HEK293T (cell line): Measurements from ENCODE around the gene TSPAN12.

Source experiments
- CTCF ChIA-PET: fragments of 350-600 bp; formaldehyde crosslinking; extraction: SDS; loops from one replicate; lab custom pipeline; 2021; ENCODE audit warnings: antibody characterized with exemption, inconsistent platforms; lab: Yijun Ruan, JAX
- POLR2A ChIA-PET: fragments of 350-600 bp; formaldehyde crosslinking; extraction: SDS; loops from one replicate; lab custom pipeline; 2020; ENCODE audit warnings: antibody characterized with exemption, inconsistent platforms; lab: Yijun Ruan, JAX
- DNase-seq: peaks from one replicate; pipeline ENCODE4 v3.0.0; 2012; ENCODE audit warnings: mixed read lengths; ENCODE audit errors: extremely low spot score
- ARNT ChIP-seq: fragments of 450-650 bp; IDR thresholded peaks from 2 replicates; pipeline ENCODE4 v1.6.1; 2017; ENCODE audit warnings: mild to moderate bottlenecking
- BHLHE40 ChIP-seq: fragments of 450-650 bp; IDR thresholded peaks from 2 replicates; pipeline ENCODE4 v1.6.1; 2016; ENCODE audit warnings: mild to moderate bottlenecking, moderate library complexity, borderline replicate concordance
- CTBP1 ChIP-seq: fragments of 450-650 bp; IDR thresholded peaks from 2 replicates; pipeline ENCODE4 v1.6.1; 2016; ENCODE audit warnings: borderline replicate concordance
- ELF4 ChIP-seq: fragments of 450-650 bp; IDR thresholded peaks from 2 replicates; pipeline ENCODE4 v1.6.1; 2017; ENCODE audit warnings: antibody characterized with exemption
- FOXA1 ChIP-seq: fragments of 450-650 bp; IDR thresholded peaks from 2 replicates; pipeline ENCODE4 v1.6.1; 2016; ENCODE audit warnings: mild to moderate bottlenecking
- FOXK2 ChIP-seq: fragments of 450-650 bp; IDR thresholded peaks from 2 replicates; pipeline ENCODE4 v1.6.1; 2016; ENCODE audit warnings: mild to moderate bottlenecking
- FOXM1 ChIP-seq: fragments of 450-650 bp; IDR thresholded peaks from 2 replicates; pipeline ENCODE4 v1.6.1; 2017; ENCODE audit warnings: mild to moderate bottlenecking, borderline replicate concordance
- HDGF ChIP-seq: fragments of 450-650 bp; IDR thresholded peaks from 2 replicates; pipeline ENCODE4 v1.6.1; 2017; ENCODE audit warnings: antibody characterized with exemption, borderline replicate concordance
- L3MBTL2 ChIP-seq: fragments of 450-650 bp; conservative IDR thresholded peaks from 2 replicates; pipeline ENCODE4 v1.6.1; 2016; ENCODE audit warnings: mild to moderate bottlenecking
- LEF1 ChIP-seq: fragments of 450-650 bp; IDR thresholded peaks from 2 replicates; pipeline ENCODE4 v1.6.1; 2017; ENCODE audit warnings: mild to moderate bottlenecking, borderline replicate concordance
- NFRKB ChIP-seq: fragments of 450-650 bp; IDR thresholded peaks from 2 replicates; pipeline ENCODE4 v1.6.1; 2016; ENCODE audit warnings: mild to moderate bottlenecking, moderate library complexity
- PKNOX1 ChIP-seq: fragments of 450-650 bp; IDR thresholded peaks from 2 replicates; pipeline ENCODE4 v1.6.1; 2016
- SP1 ChIP-seq: fragments of 450-650 bp; IDR thresholded peaks from 2 replicates; pipeline ENCODE4 v1.6.1; 2017
- SUZ12 ChIP-seq: fragments of 450-650 bp; IDR thresholded peaks from 2 replicates; pipeline ENCODE4 v1.6.1; 2016; ENCODE audit warnings: mild to moderate bottlenecking
- TARDBP ChIP-seq: fragments of 450-650 bp; IDR thresholded peaks from 2 replicates; pipeline ENCODE4 v1.6.1; 2016
- ZNF384 ChIP-seq: fragments of 450-650 bp; IDR thresholded peaks from 2 replicates; pipeline ENCODE4 v1.6.1; 2016

The TSPAN12 gene

DNA sequence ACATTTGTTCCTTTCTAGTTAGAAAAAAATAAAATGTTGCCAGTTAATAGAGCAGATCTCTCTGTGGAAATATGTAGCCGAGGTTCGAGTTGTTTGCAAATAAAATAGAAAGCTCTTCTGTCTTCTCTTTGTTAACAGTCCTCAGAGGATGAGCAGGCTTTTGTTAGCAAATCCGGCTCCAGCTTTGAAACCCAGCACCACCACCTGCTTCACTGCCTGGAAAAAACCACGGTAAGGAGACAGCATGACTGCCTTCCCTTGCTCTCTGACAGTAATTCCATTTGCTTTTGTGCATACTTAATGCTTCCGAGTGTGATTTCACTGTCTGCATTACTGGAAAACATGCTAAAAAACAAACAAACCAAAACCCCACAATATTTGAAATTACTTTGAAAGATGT is 115.6 kb downstream of the TSPAN12 start:
- TF ChIP-seq TARDBP: no peak
- no peak for TF ChIP-seq L3MBTL2
- TF ChIP-seq HDGF: no peak
- no peak for DNase-seq
- ChIA-PET POLR2A (no interaction called here), CTCF (no interaction called here)

- ChIA-PET POLR2A (no interaction called here), CTCF (no interaction called here)
- no peak for TF ChIP-seq PKNOX1
- TF ChIP-seq SP1: no peak
- no peak for TF ChIP-seq TARDBP
- no peak for TF ChIP-seq CTBP1
- TF ChIP-seq BHLHE40: no peak
- no peak for DNase-seq
Observed at GRCh38 chr7:120741371-120742042, 116.4 kb downstream of the TSPAN12 start.

- ChIA-PET CTCF (no interaction called here), POLR2A (no interaction called here)
- no peak for TF ChIP-seq HDGF
- TF ChIP-seq ELF4: no peak
- no peak for TF ChIP-seq LEF1
- TF ChIP-seq FOXA1: no peak
- no peak for TF ChIP-seq ZNF384
- TF ChIP-seq SP1: no peak
- TF ChIP-seq PKNOX1: no peak
- TF ChIP-seq NFRKB: no peak
- TF ChIP-seq ARNT: no peak
- TF ChIP-seq L3MBTL2: no peak
- no peak for TF ChIP-seq SUZ12
- TF ChIP-seq BHLHE40: no peak
- TF ChIP-seq CTBP1: no peak
- TF ChIP-seq FOXM1: no peak
- no peak for TF ChIP-seq TARDBP
- TF ChIP-seq FOXK2: no peak
- no peak for DNase-seq
Observed at GRCh38 chr7:120740348-120740747, 117.6 kb downstream of the TSPAN12 start.

DNA sequence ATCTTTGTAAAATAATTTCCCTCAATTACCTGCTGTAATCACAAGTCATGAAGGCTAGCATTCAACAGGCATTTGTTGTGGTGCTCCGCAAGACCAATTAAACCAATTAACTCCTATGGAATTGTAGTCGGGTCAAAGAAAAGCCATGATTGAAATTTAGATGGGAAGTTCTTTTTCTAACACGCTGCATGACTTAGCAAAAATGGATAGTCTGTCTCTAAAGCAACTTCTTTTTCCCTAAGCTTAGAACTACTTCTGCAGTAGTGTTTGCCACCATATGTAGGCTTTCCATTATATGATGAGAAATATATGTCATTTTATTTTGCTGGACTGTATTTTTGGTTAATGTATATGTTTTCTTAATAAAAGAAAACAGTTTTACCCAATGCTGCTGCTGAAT is 119.1 kb downstream of the TSPAN12 start:
- DNase-seq: no peak
- ChIA-PET POLR2A (no interaction called here), CTCF (interaction anchor here (1.1 kb wide), 1 partner anchor 13 kb away, joined by 3 read pairs; no protein-coding TSS in a partner anchor)
- TF ChIP-seq LEF1 (no peak), CTBP1 (no peak)
